Tibial nerve (tissue), 3 donors: ENCODE measurements around the gene DOCK2.

Experiments used
- CTCF ChIP-seq, 5 experiments: fragments of 200-600 bp in 3 of 5; fragments of 450-650 bp in 2 of 5; sonication (generic) in 3 of 5; IDR thresholded peaks; one replicate each; pipeline ENCODE4 v1.5.1; 2016 to 2019; ENCODE audit warnings: antibody characterized with exemption in 5 of 5, mild to moderate bottlenecking in 3 of 5, moderate library complexity in 2 of 5
- POLR2A ChIP-seq, 2 donors: fragments of 450-650 bp; IDR thresholded peaks; one replicate each; pipeline ENCODE4 v1.6.1; 2017; ENCODE audit warnings: antibody characterized with exemption in 2 of 2, mild to moderate bottlenecking in 2 of 2, moderate library complexity in 2 of 2

GRCh38 chr5:169795338-169795737 lies 158.3 kb downstream of the DOCK2 start:
- TF ChIP-seq POLR2A (IDR thresholded peaks at IDR 0.05), result no peak
- TF ChIP-seq CTCF (IDR thresholded peaks at IDR 0.05), result no peak
